HG03060 (cell line): ENCODE results near the gene PIGV.
"Not testable (repeated sequence)": the region's sequence is repeated elsewhere in the genome, so short reads cannot be mapped to it uniquely, and the experiment has no call there.

Source experiments
- ATAC-seq: cut with Tn5 transposase; IDR thresholded peaks from one replicate; pipeline ENCODE4 v1.9.1; 2021; ENCODE audit warnings: low read depth, moderate number of reproducible peaks; ENCODE audit not compliant: unreplicated experiment

The PIGV gene

GRCh38 chr1:26790551-26790953 is 2.8 kb downstream of the PIGV start:
- ATAC-seq: no peak

DNA sequence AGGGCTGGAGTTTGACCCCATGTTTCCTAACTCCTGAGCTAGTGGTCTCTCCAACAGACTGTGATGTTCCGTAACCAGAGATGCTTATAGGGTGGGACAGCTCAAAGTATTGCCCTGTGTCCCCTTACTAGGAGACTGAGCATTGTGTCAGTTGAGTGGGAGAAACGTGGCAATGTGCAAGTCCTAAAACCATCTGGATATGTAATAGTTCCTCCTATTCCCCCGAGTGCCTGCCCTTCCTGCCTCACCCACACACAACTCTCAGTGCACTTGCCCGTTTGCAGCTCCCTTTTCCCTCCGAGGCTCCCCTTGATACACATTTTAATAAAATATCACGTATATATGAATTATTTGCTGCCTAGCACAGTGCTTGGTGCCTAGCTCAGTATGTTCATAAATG is 3.4 kb downstream of the PIGV start:
- no peak for ATAC-seq

DNA sequence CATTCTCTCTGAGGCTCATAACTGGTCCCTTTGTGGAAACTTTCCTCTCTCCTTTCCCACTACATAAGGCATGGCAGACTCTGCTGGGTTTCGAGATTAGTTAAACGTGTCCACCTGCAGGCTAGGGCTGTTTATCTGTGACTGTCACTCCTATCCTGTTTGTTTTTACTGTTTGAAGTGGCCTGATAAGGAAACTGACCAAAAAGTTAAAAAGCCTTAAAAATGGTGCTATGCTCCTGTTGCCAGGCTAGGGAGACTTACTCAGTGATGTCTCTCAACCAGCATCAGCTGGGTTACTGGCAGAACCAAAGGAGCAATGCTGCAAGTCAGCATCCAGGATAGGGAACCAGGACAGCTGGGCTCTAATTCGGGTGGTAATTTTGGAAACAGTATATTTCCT is 3.9 kb downstream of the PIGV start:
- ATAC-seq: no peak

DNA sequence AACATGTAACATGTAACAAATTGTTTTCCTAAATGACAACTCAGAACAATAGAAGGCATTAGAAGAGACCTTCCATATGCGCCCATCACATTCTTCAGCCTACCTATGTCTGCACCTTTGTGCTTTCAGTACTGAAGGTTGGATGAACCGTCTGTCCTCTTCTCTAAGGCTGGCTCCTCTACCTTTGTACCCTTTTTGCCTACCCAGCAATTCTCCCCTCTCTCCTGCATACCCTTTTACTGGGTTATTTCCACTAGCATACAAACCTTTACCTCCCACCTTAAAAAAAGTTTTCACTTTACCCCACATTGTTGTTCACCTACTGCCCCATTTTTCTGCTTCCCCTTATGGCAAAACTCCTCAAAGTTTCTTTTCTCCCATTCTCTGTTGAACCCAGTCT is 5.2 kb downstream of the PIGV start:
- no peak for ATAC-seq

DNA sequence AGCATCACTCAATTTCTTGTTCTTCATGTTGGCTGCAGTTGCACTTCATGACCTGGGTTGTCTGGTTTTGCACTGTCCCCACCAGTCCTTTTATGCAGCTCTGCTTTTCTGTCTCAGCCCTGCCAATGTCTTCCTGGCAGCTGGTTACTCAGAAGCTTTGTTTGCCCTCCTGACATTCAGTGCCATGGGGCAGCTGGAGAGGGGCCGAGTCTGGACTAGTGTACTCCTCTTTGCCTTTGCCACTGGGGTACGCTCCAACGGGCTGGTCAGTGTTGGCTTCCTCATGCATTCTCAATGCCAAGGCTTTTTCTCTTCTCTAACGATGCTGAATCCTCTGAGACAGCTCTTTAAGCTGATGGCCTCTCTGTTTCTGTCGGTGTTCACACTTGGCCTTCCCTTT is 6.6 kb downstream of the PIGV start:
- ATAC-seq: no peak

DNA sequence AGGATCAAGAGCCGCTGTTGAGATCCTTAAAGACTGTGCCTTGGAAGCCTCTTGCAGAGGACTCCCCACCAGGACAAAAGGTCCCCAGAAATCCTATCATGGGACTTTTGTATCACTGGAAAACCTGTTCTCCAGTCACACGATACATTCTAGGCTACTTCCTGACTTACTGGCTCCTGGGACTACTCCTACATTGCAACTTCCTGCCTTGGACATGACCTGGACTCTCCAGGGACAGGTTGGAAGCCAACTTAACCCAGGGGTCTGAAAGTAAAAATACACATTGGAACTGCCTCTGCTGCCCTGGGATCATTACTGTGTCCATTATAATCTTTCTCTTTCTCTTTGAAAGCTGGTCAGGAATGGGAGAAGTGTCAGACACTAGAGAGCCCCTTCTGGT is 9.9 kb downstream of the PIGV start:
- ATAC-seq: no peak

DNA sequence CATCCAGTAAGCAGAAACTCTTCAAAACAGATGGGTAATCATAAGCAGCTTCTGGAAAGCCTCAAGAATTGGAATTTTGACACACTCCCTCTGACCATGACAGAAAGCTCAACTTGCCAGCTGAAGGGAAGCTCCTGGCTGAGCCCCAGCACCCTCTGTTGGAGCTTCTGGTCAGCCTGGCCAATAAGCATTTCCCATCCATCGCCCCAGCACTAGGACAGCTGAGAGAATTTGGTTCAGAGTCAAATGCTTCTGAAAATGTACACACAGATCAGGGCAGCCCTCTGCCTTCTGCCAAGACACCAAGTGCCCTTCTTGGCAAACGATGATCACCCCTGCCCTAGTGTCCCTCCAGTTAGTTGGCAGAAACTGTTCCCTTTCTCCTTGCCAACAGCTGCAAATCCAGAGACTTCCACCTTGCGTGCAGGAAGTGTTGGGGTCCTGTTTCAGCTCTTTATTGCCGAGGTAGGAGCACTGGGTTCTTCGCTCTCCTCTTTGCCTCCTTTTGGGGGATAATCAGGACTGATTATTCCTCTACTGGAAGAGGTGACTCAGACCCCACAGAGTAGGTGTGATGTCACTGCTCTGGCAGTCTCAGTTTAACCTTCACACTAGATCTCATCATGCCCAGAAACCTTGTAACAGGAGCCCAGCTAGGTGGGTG is 11.9 kb downstream of the PIGV start:
- no peak for ATAC-seq

DNA sequence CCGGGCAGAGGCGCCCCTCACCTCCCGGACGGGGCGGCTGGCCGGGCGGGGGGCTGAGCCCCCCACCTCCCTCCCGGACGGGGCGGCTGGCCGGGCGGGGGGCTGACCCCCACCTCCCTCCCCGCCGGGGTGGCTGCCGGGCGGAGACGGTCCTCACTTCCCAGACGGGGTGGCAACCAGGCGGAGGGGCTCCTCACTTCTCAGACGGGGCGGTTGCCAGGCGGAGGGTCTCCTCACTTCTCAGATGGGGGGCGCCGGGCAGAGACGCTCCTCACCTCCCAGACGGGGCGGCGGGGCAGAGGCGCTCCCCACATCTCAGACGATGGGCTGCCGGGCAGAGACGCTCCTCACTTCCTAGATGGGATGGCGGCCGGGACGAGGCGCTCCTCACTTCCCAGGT is 16.2 kb downstream of the PIGV start:
- ATAC-seq: not testable (repeated sequence)

DNA sequence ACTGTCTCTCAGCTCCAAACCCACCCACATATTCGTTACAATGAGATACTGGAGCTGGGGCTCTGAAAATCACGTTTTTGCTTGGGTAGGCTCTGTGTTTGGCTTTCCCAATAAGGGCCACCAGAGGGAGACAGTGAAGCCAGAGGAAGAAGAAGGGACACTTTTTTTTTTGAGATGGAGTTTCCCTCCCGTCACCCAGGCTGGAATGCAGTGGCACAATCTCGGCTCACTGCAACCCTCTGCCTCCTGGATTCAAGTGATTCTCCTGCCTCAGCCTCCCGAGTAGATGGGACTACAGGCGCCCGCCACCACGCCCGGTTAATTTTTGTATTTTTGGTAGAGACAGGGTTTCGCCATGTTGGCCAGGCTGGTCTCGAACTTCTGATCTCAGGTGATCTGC is 22.4 kb downstream of the PIGV start:
- ATAC-seq: not testable (repeated sequence)

- no peak for ATAC-seq
These were observed 23.3 kb downstream of the PIGV start for GRCh38 chr1:26811057-26811456.

- ATAC-seq: no peak
These were observed 24.0 kb downstream of the PIGV start for GRCh38 chr1:26811708-26812107.

DNA sequence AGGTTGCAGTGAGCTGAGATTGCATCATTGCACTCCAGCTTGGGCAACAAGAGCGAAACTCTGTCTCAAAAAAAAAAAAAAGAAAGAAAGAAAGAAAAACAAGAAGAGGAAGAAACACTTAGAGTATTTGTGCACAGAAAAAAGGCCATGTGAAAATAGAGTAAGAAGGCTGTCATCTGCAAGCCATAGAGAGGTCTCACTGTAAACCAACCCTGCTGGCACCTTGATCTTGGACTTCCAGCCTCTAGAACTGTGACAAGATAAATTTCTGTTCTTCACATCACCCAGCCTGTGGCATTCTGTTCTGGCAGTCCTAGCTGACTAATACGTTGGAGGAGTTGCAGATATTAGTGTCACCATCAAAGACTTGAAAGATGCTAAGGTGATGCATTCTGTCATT is 26.6 kb downstream of the PIGV start:
- ATAC-seq: no peak

GRCh38 chr1:26814893-26815292 is 27.1 kb downstream of the PIGV start:
- no peak for ATAC-seq

- ATAC-seq: peak; percentile 67
These were observed 33.1 kb downstream of the PIGV start for GRCh38 chr1:26820784-26821269.

DNA sequence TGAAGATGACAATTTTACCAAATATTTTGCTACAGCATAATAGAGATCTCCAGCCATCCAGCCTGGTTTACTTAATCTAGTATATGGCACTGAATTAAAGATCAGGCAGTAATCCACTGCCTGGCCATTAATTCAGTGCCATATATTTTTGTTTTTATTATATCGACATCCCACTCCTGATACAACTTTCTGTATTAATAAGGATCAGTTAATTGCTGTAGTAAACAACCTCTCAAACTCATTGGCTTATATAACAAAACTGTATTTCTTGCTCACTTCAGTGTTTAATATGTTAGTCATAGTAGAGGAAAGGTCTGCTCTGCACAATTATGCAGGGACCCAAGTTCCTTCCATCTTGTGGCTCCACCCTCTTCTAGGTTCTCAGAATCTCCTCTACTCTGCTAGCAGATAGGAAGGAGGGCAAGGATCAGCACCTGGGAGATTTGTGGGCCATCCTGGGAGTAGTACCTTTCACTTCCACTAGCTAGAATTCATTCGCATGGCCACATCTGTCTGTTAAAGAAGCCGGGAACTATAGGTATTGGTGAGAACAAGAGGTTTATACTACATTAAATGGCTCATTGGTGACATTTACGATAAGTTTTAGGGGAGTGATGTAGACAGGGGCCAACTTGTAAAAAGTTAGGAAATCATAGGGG is 35.1 kb downstream of the PIGV start:
- ATAC-seq: no peak

DNA sequence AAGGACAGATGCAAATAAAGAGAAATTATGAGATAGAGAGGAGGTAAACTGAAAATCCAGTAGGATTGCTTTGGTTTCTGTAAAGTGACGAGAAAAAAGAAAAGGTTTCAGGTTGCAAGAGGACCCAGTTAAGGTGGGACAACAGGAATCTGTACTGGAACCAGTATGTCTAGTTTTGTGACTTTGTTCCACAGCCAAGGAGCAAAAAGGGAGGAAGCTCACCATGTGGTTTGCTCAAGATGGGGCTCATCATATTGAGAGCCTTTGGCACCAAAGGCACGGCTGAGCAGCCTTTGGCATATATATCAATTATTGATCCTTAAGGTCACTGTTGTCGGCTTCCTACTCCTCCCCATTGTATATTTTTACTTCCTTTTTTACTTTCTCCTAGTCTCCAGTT is 37.0 kb downstream of the PIGV start:
- ATAC-seq: no peak

GRCh38 chr1:26826261-26827105 is 38.7 kb downstream of the PIGV start, which contains the start of gene ZDHHC18:
TSS of gene ZDHHC18 (plus strand) at chr1:26826688. CDS start at chr1:26826805, 117 bp downstream.
- ATAC-seq: no peak

DNA sequence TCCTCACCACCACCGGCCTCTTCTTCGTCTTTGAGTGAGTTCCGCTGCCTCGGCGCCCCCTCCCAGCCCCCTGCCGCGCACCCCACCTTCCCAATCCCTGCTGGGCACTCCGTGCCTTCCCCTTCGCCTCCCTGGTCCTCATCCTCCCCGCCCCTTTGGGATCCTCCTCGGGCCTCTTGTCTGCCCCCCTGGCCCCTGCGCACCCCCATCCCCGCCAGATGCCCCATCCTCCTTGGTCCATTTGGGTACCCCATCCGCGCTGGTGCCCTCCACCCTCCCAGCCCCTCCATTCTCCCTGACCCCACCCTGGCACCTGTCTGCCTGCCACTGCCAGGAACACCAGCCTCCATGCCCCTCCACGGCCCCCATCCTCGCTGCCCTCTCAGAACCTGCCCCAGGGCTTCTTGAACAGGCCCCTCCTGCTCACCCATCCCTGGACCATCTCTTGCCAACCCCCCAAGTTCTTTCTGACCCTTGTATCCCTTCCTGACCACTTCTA is 39.4 kb downstream of the PIGV start:
- ATAC-seq: no peak

DNA sequence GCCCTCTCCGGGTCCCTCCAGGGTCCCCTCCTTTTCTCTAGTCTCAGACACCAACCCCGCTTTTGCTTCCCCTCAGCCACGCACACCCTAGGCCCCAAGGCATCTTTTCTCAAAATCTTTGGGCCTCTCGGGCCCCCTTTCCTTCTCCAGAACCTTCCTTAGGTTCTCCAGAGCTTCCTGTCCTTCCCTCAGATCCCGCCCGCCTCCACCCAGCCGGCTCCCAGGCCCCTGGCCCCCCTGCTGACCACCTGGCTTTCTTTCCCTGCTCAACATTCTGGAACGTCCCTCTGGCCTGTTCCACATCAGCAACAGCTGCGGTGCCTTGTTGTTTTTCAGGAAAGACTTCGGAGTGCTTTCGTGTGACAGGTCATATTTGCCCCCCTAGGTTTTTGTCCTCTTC is 39.9 kb downstream of the PIGV start:
- no peak for ATAC-seq

DNA sequence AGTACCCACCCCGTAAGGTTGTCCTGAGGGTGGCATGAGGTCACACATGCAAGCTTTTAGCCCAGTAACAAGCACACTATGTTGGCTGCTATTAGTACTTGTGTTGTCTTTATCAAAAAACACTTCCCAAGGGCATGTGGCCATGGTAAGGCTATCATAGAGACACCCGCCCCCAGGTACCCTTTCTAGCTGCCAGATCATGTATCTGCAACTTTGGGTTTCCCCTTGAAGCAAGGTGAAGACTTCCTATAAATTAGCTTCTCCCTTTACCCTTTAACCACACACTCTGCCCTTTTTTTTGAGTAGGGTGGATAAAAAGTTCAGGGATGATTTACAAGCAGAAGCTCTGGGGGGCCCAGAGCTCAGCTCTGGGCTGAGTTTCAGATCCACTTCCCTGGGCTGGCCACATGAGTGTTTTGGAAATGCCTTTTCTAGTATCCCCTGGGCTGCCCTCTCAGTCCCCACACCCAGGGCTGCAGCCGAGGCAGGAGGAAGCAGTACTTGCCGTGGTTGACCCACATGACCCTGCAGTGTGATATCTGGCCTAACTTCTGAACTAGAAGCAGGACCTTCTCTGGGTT is 40.8 kb downstream of the PIGV start:
- ATAC-seq: no peak
